Mesothelial cell of epicardium (in vitro differentiated cells): ENCODE results near the gene TREX2. TPM values are rescaled to one million over a fixed set of nuclear protein-coding genes. Genes with fewer than 3 reads are reported as not detected.

Experiments
- DNase-seq, 2 experiments: peaks; one replicate each; pipeline ENCODE4 v3.0.0; 2021; ENCODE audit warnings: low spot score in 2 of 2; ENCODE audit not compliant: unreplicated experiment in 2 of 2
- H3K27ac Mint-ChIP-seq: 2 replicates; pipeline ENCODE4 v1.8.0; 2021; ENCODE audit warnings: mixed read lengths
- H3K27me3 Mint-ChIP-seq: 2 replicates; pipeline ENCODE4 v1.8.0; 2021; ENCODE audit warnings: low read depth, mixed read lengths
- H3K36me3 Mint-ChIP-seq: 2 replicates; pipeline ENCODE4 v1.8.0; 2021; ENCODE audit warnings: mixed read lengths
- H3K4me1 Mint-ChIP-seq: 2 replicates; pipeline ENCODE4 v1.8.0; 2021; ENCODE audit warnings: mixed read lengths
- H3K4me3 Mint-ChIP-seq: 2 replicates; pipeline ENCODE4 v1.8.0; 2021; ENCODE audit warnings: mild to moderate bottlenecking, moderate library complexity, mixed read lengths
- H3K9me3 Mint-ChIP-seq: 2 replicates; pipeline ENCODE4 v1.8.0; 2021; ENCODE audit warnings: mixed read lengths
- CTCF ChIP-seq: fragments of 200-600 bp; sonication (generic); IDR thresholded peaks from one replicate; pipeline ENCODE4 v1.5.0; 2021; ENCODE audit warnings: antibody characterized with exemption; ENCODE audit not compliant: unreplicated experiment
- total RNA-seq: library from RNA; stranded (reverse); gene quantifications from 3 replicates; pipeline ENCODE4 v1.2.1, GENCODE V29; 2021

TREX2 gene
- total RNA-seq, 1 donor from 2014 or later: 0.83 TPM

- Mint-ChIP-seq H3K27me3 (no peaks in the 10 kb centered on the region), H3K36me3 (no peaks in the 10 kb centered on the region), H3K27ac (peak overlapping the region; percentile 39), H3K9me3 (no peaks in the 10 kb centered on the region), H3K4me3 (no peak overlapping the region), H3K4me1 (peaks cover 13% of the 10 kb centered on the region)
- no peak for TF ChIP-seq CTCF
- no peak for DNase-seq
Measured at GRCh38 chrX:153478746-153479145, 32.9 kb upstream of the TREX2 start.

- Mint-ChIP-seq H3K27me3 (no peaks in the 10 kb centered on the region), H3K27ac (peak overlapping the region; percentile 80), H3K9me3 (no peaks in the 10 kb centered on the region), H3K4me1 (peaks cover 13% of the 10 kb centered on the region), H3K36me3 (no peaks in the 10 kb centered on the region), H3K4me3 (no peak overlapping the region)
- no peak for TF ChIP-seq CTCF
- DNase-seq: no peak
Measured at GRCh38 chrX:153477901-153478300, 32.0 kb upstream of the TREX2 start.

- DNase-seq: no peak
- Mint-ChIP-seq H3K27ac (peak overlapping the region; percentile 80), H3K4me3 (no peak overlapping the region), H3K9me3 (no peaks in the 10 kb centered on the region), H3K27me3 (no peaks in the 10 kb centered on the region), H3K4me1 (peaks cover 13% of the 10 kb centered on the region), H3K36me3 (no peaks in the 10 kb centered on the region)
- TF ChIP-seq CTCF: no peak
Measured at GRCh38 chrX:153477364-153477857, 31.6 kb upstream of the TREX2 start.

- H3K36me3 Mint-ChIP-seq: no peaks in the 10 kb centered on the region
- H3K4me1 Mint-ChIP-seq: peaks cover 16% of the 10 kb centered on the region
- peak in 1 of 2 experiments; percentile 65 for DNase-seq
- no peak overlapping the region for H3K4me3 Mint-ChIP-seq
- no peaks in the 10 kb centered on the region for H3K27me3 Mint-ChIP-seq
- H3K27ac Mint-ChIP-seq: peak overlapping the region; percentile 88
- TF ChIP-seq CTCF: no peak
- no peaks in the 10 kb centered on the region for H3K9me3 Mint-ChIP-seq
Measured at GRCh38 chrX:153476666-153477363, 31.0 kb upstream of the TREX2 start.

GRCh38 chrX:153475751-153476281, 30.0 kb upstream of the TREX2 start:
- H3K27ac Mint-ChIP-seq: peak overlapping the region; percentile 88
- peaks cover 16% of the 10 kb centered on the region for H3K4me1 Mint-ChIP-seq
- DNase-seq: no peak
- H3K27me3 Mint-ChIP-seq: no peaks in the 10 kb centered on the region
- TF ChIP-seq CTCF: no peak
- H3K36me3 Mint-ChIP-seq: no peaks in the 10 kb centered on the region
- peaks cover 5% of the 10 kb centered on the region for H3K9me3 Mint-ChIP-seq
- no peak overlapping the region for H3K4me3 Mint-ChIP-seq
